GM18873 (cell line): Measurements from ENCODE around the gene P2RY14.

Experiments
- ATAC-seq: cut with Tn5 transposase; IDR thresholded peaks from one replicate; pipeline ENCODE4 v1.9.1; 2021; ENCODE audit warnings: mild to moderate bottlenecking, moderate library complexity, moderate number of reproducible peaks; ENCODE audit not compliant: unreplicated experiment, low FRiP score

The P2RY14 gene

GRCh38 chr3:151303751-151304150, 25.4 kb upstream of the P2RY14 start:
- ATAC-seq: no peak

GRCh38 chr3:151301787-151302186, 23.4 kb upstream of the P2RY14 start:
- ATAC-seq: no peak

GRCh38 chr3:151300539-151300938, 22.2 kb upstream of the P2RY14 start:
- ATAC-seq: no peak

DNA sequence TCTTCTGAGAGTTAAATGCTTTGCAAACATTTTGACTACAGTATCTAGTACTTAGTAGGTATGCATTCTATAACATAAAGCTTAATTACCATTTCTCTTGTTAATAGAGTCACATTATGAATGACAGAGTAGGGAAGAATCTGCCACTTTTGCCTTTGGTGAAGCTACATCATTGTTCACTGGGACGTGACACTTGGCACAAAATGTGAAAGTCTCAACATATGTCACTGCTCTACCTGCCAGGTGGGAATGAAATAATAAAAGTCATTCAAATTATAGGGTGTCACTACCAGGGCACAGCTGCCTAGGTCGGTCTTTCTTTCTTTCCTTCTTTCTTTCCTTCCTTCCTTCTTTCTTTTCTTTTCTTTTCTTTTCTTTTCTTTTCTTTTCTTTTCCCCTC, 20.7 kb upstream of the P2RY14 start:
- ATAC-seq: no peak

GRCh38 chr3:151297429-151297828, 19.1 kb upstream of the P2RY14 start:
- no peak for ATAC-seq

- ATAC-seq: no peak
These were observed 17.9 kb upstream of the P2RY14 start for GRCh38 chr3:151296226-151296625.

- ATAC-seq: no peak
These were observed 14.8 kb upstream of the P2RY14 start for GRCh38 chr3:151293127-151293526.

GRCh38 chr3:151290673-151291072, 12.3 kb upstream of the P2RY14 start:
- ATAC-seq: no peak

DNA sequence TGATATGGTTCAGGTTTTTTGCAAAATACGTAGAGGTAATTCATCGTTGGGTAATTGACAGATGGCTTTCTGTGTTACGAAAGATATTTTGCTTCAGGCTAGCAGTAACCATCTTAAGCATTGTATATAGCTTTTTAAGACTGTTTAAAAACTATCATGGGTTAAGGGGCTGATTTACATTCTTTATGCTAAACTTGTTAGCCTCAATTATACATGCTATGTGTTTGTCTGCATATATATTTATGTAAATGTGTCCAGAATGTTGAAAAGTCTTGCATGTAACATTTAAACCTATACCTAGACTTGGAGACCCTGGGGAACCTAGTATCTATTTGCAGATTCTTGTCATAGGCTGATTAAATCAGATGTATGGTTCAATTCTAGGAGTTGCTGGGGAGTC, 11.1 kb upstream of the P2RY14 start:
- ATAC-seq: no peak

- no peak for ATAC-seq
These were observed 7.6 kb upstream of the P2RY14 start for GRCh38 chr3:151285940-151286339.

- no peak for ATAC-seq
These were observed 5.6 kb upstream of the P2RY14 start for GRCh38 chr3:151283907-151284461.

DNA sequence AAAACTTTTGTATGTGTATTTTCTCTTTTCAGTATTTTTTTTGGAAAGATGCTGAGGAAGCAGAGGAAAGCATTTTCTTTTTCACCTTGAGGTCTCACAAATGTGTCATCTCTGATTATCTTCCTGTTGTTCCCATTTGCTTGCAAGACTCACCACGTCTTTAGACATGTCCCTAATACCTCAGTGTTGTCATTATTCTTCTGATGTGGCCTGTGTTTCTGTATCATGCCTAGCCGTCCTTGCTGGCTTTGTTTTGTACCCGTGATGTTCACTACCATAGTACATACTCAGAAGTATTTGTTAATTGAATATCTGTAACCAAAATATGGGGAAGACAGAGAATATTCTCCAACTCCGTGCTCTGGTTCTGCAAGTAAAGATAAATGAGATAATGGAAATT, 5.0 kb upstream of the P2RY14 start:
- no peak for ATAC-seq

DNA sequence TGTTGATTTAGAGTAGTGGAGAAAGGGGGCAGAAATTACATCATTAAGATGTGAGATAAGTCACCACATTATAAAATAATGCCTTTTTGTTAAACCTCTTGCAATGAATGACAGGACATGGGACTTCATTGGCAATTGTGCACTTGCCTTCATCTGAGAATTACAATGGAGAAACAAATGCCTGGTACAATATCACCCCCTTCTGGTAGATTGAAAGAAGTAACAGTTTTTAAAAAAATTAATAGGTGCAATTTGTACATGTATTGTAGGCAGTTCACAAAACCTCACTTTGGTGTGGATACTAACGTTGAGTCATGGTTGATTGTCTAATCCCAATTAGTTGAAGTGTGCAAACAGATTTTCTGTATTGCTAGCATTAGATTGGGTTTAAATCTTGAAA, 4.6 kb upstream of the P2RY14 start:
- ATAC-seq: no peak

GRCh38 chr3:151281671-151282324, 3.5 kb upstream of the P2RY14 start:
- no peak for ATAC-seq

DNA sequence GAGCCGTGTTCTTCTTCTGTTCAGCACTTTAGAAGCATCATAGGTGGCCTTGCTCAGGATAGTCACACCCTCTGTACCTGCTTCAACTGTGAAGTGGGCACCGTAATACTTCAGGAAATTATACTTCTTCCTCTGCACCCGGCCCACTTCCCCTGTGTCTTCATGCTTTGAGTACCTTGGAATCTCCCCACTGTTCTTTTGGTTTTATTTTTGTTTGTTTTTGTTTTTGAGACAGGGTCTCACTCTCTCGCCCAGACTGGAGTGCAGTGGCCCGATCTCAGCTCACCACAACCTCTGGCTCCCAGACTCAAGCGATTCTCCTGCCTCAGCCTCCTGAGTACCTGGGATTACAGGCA, 1.7 kb downstream of the P2RY14 start:
- peak; percentile 50 for ATAC-seq

GRCh38 chr3:151276038-151276686, 2.2 kb downstream of the P2RY14 start:
- peak; percentile 11 for ATAC-seq

- no peak for ATAC-seq
These were observed 3.3 kb downstream of the P2RY14 start for GRCh38 chr3:151275091-151275490.

DNA sequence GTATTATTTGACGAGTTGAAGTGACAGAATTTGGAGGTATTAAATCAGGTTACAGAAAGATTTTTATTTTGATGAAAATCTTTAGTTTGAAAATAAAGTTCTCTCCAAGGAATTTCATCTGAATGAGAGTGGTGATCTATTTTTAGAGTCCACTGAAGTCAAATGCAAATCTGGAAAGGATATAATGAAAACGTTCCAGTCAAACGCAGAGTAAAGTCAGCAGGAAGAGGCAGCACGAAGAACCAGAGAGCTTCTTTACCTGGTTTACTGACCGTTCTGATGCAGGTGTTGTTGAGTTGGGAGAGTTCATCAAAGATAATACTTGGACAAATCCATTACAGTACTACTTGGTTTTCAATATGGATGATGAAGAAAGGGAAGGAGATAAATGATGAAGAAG, 8.7 kb downstream of the P2RY14 start:
- no peak for ATAC-seq

DNA sequence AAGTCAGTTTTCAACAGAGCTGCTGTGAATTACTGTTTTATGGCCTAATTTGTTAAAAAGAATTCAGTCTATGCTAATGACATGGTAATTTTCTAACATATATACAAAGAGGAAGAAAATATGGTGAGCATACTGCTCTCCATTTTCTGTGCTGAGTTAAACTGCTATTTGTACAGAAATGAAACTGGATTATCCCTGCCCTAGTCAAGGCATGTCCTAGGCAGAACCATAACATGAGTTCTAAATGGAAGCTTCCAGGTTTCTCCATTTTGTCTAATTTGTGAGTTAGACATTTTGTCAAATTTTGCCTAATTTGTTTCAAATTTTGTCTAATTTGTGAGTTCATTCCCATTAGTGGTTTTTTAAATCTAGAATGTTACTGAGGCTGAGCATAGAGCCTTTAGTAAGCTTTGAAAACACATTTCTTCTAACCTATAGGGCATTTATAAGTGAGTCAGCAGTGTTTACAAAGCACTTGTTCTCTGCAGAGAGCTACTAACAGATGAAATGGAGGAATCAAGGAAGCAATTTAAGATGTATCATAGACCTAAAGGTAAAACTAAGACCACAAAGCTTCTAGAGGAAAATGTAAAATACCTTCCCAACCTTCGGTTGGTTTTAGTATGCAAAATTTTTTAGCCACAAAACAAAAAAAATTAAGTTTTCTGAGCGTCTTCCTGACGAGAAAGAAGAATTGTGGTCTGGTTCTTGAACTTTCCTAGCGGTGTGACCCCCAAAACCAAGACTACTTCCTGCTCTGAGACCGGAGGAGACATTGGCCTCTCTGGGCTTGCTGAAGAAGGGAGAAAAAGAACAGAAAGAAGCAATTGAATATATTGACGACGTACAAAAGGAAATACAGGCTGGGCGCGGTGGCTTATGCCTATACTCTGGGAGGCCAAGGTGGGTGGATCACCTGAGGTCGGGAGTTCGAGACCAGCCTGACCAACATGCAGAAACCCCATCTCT, 9.8 kb downstream of the P2RY14 start:
- peak; percentile 63 for ATAC-seq

DNA sequence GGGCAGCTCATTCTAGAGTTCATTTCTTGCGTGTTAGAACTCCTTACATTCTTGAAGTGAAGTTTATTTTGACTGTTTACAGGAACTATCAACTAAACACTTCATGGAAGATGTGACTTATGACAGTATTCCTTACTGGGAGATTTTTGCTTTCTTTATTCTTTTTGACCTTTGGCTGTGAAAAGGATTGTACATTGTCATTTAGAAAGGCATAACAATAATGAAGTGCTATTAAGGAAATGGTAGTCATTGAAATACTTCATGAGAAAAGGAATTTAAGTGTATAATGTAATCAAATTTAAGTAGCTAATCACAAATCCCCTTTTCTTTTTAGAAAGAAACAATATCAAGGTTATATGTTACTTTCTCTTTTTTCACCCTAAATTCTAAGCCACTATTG, 11.3 kb downstream of the P2RY14 start:
- ATAC-seq: no peak

DNA sequence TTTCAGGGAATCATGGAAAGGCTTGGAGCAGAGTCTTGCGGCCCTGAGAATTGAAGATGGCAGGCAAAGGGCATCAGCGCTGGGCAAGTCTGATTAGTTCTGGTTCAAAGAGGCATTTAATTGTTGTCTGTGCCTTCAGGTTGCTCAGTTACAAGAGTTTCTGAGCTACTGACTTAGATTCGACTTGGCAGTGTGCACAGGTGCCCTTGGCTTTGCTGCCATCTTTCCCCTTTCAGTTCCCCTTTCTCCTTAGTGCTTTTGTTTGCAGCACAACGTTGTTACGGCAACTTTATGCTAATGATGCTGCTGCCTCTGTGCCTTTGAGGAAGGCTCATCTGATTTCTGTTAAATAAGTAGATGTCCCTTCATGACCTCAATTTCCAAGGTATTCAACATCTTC, 12.5 kb downstream of the P2RY14 start:
- peak; percentile 98 for ATAC-seq
